HFF-Myc (cell line): ENCODE measurements around the gene DHX16.

Experiments
- DNase-seq: peaks from one replicate; pipeline ENCODE4 v3.0.0-alpha.2; 2011; ENCODE audit warnings: low read depth; ENCODE audit errors: extremely low read depth
- H3K4me3 ChIP-seq: replicated peaks from 2 replicates; pipeline ENCODE4 v1.5.1; 2011; ENCODE audit warnings: low read depth, mild to moderate bottlenecking, control low read depth, low read length
- TF ChIP-seq, protein P1 (sequence below): IDR thresholded peaks from 2 replicates; pipeline ENCODE4 v1.5.1; 2012; ENCODE audit warnings: mild to moderate bottlenecking, low read depth, low read length, control low read depth; ENCODE audit errors: missing control alignments

The DHX16 gene

DNA sequence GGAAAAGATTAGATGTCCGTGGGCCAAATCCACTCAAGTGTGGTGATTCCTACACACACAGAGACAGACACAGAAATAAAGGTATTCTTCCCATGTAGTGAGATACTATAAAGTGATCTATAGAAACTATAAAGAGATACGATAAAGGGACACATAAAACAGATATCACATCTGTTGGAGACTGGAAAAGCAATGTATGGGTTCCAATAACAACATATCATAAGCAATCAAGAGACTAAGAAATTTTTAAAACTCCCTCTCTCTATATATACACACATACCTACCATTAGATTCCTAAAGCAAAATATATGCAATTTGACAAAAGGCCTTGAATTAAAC is 61.0 kb downstream of the DHX16 start:
- DNase-seq = no peak
- TF ChIP-seq, protein P1, sequence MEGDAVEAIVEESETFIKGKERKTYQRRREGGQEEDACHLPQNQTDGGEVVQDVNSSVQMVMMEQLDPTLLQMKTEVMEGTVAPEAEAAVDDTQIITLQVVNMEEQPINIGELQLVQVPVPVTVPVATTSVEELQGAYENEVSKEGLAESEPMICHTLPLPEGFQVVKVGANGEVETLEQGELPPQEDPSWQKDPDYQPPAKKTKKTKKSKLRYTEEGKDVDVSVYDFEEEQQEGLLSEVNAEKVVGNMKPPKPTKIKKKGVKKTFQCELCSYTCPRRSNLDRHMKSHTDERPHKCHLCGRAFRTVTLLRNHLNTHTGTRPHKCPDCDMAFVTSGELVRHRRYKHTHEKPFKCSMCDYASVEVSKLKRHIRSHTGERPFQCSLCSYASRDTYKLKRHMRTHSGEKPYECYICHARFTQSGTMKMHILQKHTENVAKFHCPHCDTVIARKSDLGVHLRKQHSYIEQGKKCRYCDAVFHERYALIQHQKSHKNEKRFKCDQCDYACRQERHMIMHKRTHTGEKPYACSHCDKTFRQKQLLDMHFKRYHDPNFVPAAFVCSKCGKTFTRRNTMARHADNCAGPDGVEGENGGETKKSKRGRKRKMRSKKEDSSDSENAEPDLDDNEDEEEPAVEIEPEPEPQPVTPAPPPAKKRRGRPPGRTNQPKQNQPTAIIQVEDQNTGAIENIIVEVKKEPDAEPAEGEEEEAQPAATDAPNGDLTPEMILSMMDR = no peak
- H3K4me3 ChIP-seq = no peak overlapping the region

GRCh38 chr6:30611150-30611855 is 61.5 kb downstream of the DHX16 start:
- no peak overlapping the region for H3K4me3 ChIP-seq
- TF ChIP-seq, protein P1 = no peak

DNA sequence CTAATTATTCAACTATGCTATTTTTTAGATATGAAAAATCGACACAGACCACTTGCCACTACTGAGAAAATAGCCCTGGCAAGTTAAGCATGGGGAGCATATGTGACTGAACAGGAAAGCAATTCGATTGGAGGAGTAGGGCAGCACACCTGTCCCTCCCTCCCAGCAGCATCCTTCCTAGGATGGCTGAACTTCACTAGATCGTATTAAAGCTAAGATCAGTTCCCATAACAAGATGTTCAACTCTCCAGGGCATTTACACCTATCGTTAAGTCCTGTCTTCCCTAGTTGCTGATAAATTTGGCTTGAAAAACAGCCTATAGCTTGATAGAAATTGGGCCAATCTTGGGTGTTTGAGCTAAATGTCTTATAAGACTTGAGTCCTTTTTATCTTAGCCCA is 62.7 kb downstream of the DHX16 start:
- TF ChIP-seq, protein P1 = no peak
- DNase-seq = no peak
- no peak overlapping the region for H3K4me3 ChIP-seq

More at GRCh38 chr6:30611150-30611855, 61.5 kb downstream of the DHX16 start:
- no peak for DNase-seq

GRCh38 chr6:30603961-30604360 is 68.8 kb downstream of the DHX16 start:
- TF ChIP-seq, protein P1 = no peak
- no peak for DNase-seq
- no peak overlapping the region for H3K4me3 ChIP-seq
